Measurements from ENCODE around the gene SV2C. TPM values are rescaled to one million over a fixed set of nuclear protein-coding genes. Genes with fewer than 3 reads are reported as not detected.
A peak's percentile ranks its signal among the peaks of the same experiment; 100 is the strongest.

Gene SV2C
- total RNA-seq, 1 experiment from 2014 or later = not detected

GRCh38 chr5:76165711-76166374, 82.7 kb downstream of the SV2C start:
- no peak for DNase-seq (ENCODE audit: low spot score)

DNA sequence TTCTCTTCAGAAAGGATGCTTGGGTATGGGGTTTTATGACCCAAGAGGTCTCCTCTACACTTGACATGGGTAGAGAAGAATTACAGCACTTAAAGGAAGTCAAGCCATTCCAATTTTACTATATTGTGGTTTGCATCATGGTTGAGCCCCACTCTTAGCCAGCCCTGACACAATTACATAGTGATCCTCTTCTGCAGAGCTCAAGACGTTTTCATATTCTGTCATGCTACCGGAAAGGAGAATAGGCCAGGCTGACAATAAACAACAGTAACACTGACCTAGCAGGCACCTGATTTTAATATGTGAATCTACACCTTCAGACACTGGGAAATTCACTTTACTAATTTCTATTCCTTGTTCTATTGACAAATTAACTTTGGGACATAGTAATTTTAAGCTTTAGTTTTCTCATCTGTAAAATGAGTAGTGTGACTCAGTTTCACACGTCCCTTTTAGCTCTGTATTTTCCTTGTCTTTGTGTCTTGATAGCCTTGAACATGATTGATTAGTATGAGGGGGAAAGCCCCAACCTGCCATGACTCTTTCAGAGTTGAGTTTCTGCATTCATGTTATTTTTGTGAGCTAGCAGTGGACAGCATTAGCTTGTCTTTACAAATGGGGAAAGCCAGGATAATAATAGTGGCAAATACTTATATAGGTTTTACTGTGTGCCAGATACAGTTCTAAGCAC, 83.8 kb downstream of the SV2C start:
- no peak for DNase-seq (ENCODE audit: low spot score)

DNA sequence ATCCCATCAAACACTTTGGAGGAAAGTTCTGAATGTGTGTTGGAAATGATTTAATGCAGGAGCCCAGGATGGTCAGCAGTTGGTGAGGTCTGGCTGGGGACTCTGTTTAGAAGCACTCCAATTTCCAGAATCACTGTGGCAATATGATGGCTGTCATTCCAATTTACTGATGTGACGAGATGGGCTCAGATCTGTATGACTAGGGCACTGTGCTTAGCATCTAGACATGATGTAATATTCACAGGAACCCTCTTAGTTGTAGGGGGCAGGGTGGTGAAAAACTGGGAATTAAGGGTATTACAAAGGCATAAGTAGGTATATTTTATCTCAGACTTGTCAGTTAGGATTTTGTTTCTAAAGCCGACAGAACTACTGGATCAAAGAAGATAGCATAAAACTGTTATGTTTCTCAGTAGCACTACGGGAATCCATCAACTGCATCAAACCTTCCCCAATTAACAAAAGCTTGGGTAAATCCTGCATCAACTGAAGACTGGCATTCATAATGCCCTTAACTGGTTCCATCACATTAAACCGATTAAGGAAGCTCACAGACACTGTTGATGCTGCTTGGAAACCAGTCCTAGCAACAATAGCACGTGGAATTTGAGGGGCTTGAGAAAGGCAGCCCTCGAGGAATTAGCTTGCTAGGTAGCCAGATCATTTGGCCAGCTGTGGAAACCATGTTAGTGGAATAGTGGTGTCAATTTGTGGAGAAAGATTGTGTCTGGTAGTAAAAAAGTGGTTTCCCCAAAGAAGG, 86.1 kb downstream of the SV2C start:
- no peak for DNase-seq (ENCODE audit: low spot score)

GRCh38 chr5:76174101-76174500, 90.9 kb downstream of the SV2C start:
- no peak for DNase-seq (ENCODE audit: low spot score)

DNA sequence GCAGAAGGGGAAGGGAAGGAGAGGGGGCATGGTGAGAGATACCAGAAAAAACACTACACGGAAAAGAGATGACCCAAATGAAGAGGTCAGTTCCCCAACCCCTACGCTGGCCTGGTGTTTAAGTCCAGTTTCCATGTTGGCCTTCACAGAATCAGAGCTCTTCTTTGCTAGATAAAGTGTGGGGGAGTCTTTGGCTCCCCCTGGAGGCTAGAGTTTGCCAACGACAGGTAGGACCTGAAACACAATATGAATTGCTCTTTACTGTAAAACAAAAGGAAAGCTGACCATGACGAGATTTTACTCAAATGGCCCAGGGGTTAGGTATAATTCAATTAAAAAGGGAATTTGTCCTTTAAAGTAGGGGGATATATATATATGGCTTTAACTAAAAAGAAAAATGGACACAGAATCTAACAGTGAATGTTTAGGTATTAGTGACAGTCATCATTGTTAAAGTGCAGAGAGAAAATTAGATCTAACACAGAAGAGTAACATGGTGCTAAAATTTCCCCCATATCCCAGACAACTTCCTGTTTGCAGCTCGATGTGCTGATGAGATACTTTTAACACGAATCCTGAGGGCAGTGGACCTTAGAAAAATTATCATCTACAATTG, 92.0 kb downstream of the SV2C start:
- DNase-seq (ENCODE audit: low spot score) = peak; percentile 54

- no peak for DNase-seq (ENCODE audit: low spot score)
Measured at GRCh38 chr5:76175821-76176403, 92.7 kb downstream of the SV2C start.

GRCh38 chr5:76177978-76178377, 94.8 kb downstream of the SV2C start:
- DNase-seq (ENCODE audit: low spot score) = no peak

- DNase-seq (ENCODE audit: low spot score) = no peak
Measured at GRCh38 chr5:76178913-76179312, 95.7 kb downstream of the SV2C start.

- DNase-seq (ENCODE audit: low spot score) = peak; percentile 7
Measured at GRCh38 chr5:76180814-76181805, 97.9 kb downstream of the SV2C start.

GRCh38 chr5:76187386-76187785, 104.2 kb downstream of the SV2C start:
- DNase-seq (ENCODE audit: low spot score) = no peak

DNA sequence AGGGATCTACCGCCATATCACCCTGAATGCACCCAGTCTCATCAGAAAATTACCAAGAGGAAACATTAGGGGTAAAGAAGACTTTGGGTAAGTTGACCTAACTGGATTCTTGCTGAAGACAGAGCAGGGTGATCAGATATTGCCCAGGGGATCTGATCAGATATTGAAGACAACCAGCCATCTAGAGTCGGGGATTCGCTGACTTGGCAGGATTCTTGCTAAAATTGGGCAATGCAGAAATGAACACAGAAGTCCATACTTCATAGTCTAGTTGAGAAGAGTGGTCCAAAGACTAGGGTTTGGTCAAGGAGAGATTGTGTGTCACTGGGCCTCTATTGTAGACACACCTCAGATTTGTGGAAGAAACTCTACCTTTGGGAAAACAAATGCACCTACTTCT, 107.2 kb downstream of the SV2C start:
- DNase-seq (ENCODE audit: low spot score) = no peak

DNA sequence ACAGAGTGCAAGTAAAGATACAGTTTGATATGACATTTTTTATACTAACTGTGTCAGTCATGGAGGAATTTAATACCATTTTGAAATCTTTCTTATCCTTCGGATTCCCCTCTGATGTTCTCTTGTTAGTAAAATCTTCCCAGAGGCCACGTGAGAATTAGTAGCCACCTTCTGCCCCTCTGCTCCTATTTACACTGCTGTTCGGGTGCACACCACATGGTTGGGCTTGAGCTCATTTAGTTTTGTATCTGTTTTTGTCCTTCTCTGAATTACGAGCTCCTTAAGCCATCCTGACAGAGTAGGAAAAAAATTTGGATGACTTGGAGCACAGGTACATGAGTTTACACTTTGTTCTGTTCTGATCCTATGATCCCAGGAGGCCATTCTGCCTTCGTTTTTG, 109.7 kb downstream of the SV2C start:
- DNase-seq (ENCODE audit: low spot score) = no peak

GRCh38 chr5:76193635-76194034, 110.5 kb downstream of the SV2C start:
- DNase-seq (ENCODE audit: low spot score) = no peak

- DNase-seq (ENCODE audit: low spot score) = no peak
Measured at GRCh38 chr5:76194340-76194739, 111.2 kb downstream of the SV2C start.

DNA sequence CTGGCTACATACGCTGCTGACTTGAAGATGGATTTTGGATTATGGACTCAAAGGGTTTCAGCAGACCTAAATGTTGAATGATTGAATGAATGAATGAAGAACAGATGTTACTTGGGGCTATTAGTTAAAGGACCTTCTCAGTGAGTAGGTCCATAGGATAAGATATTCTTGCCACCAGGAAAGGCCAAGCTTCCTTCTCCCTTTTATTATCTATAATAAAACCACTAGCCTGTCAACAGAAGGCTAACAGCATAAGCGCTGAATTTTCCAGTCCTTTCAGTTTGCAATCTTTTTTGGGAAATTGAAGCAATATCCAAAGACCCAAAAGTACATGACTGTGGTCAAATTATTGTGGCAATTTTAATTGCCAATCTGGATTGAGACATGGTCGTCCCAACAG, 113.3 kb downstream of the SV2C start:
- no peak for DNase-seq (ENCODE audit: low spot score)

DNA sequence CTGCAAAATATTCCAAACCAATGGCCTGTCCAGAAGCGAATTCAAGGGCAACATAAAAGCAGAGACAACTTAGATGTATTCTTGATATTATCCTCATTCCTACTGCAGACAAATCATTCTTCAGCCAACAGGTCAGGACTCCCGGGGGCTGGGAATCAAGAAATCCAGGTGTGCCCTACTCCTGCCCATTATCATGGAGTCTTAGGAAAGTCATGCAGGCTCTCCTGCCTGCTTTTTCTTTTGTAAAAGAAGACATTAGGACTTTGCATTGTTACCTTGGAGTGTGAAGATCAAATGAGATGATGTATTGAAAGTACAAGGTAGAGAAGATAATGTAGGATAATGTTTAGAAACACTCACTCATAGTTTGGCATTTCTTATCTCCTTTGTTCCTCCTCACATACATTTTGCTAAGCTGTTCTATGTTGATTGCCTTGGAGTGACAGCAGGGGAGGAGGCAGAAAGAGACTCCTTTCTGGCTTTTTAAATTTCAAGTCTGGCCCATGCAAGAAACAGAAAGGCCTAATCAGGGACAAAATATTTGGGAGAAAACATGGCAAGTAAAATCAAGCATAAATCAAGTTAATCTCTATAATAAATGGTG, 113.8 kb downstream of the SV2C start:
- no peak for DNase-seq (ENCODE audit: low spot score)

DNA sequence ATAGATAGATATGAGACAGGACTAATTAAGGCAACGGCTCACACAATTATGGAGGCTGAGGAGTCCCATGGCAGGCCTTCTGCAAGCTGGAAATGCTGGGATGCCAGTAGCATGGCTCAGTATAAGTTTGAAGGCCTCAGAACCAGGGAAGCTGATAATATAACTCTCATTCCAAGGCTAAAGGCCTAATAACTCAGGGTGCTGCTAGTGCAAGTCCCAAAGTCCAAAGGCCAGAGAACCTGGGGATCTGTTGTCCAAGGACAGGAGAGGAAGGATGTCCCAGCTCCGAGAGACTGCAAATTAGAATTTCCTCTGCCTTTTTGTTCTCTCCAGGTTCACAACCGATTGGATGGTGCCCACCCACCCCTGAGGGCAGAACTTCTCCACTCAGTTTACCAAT, 114.5 kb downstream of the SV2C start:
- no peak for DNase-seq (ENCODE audit: low spot score)

- no peak for DNase-seq (ENCODE audit: low spot score)
Measured at GRCh38 chr5:76199336-76200318, 116.4 kb downstream of the SV2C start.

- no peak for DNase-seq (ENCODE audit: low spot score)
Measured at GRCh38 chr5:76202182-76202581, 119.0 kb downstream of the SV2C start.
